Ovary (tissue), 3 donors: Measurements from ENCODE around the gene PLEKHA6.

ENCODE experiments used
- CTCF ChIP-seq, 3 donors: fragments of 450-650 bp in 2 of 3; fragments of 200-600 bp in 1 of 3; IDR thresholded peaks; one replicate each; pipeline versions ENCODE4 v1.5.1 to v1.8.0; 2016 to 2022; ENCODE audit warnings: antibody characterized with exemption in 3 of 3, mild to moderate bottlenecking in 1 of 3
- EP300 ChIP-seq: sonication (generic); formaldehyde crosslinking; IDR thresholded peaks from one replicate; pipeline ENCODE4 v1.6.1; 2017; ENCODE audit warnings: antibody characterized with exemption
- POLR2A ChIP-seq: fragments of 450-650 bp; IDR thresholded peaks from one replicate; pipeline ENCODE4 v1.6.1; 2017; ENCODE audit warnings: antibody characterized with exemption, mild to moderate bottlenecking, moderate library complexity
- donor health status: DM: no; HTN: no; CAD: no.

GRCh38 chr1:204171751-204172178, 188.0 kb downstream of the PLEKHA6 start:
- TF ChIP-seq POLR2A (no peak), EP300 (no peak), CTCF (IDR thresholded peaks at IDR 0.05) (no peak)
